ENCODE measurements around the gene WNT11.

Gene WNT11

DNA sequence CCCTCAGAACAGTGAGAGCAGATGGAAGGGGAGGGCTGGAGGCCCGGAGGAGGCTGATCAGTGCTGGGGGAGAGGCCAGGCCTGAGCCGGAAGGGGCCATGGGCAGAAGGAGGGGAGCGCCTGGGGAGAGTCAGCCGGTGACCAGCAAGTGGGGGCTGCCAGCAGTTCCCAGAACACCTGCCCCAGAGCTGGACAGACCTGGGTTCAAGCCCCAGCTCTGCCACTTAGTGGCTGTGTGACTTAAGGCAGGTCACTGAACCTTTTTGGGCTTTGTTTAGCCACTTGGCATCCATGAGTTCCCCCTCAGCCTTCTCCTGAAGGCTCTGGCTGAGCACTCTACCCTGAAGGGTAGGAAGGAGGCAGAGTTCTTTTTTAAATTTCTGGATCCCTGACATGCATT is 17.4 kb downstream of the WNT11 start:
- DNase-seq = no peak
- Histone ChIP-seq H3K9me2 (replicated peaks; ENCODE audit: insufficient read depth, low read length) (no peaks in the 10 kb centered on the region), H3F3A (ENCODE audit: insufficient read depth, low read length) (no peaks in the 10 kb centered on the region), H3K4me2 (ENCODE audit: low read depth, low read length) (no peak overlapping the region), H3K27ac (ENCODE audit: low read length) (no peak overlapping the region), H3K36me3 (replicated peaks; ENCODE audit: insufficient read depth, low read length) (no peaks in the 10 kb centered on the region), H3K79me2 (ENCODE audit: low read length) (no peaks in the 10 kb centered on the region), H3K27me3 (replicated peaks; ENCODE audit: insufficient read depth, low read length) (no peaks in the 10 kb centered on the region), H3K9ac (ENCODE audit: low read length) (no peak overlapping the region), H3K4me1 (ENCODE audit: low read length) (no peaks in the 10 kb centered on the region), H3K4me3 (ENCODE audit: low read length) (no peak overlapping the region), H3K9me3 (replicated peaks; ENCODE audit: insufficient read depth, low read length) (no peaks in the 10 kb centered on the region), H2AFZ (ENCODE audit: low read length) (no peak overlapping the region), H4K20me1 (ENCODE audit: insufficient read depth, low read length) (no peaks in the 10 kb centered on the region)
- TF ChIP-seq, protein P1, sequence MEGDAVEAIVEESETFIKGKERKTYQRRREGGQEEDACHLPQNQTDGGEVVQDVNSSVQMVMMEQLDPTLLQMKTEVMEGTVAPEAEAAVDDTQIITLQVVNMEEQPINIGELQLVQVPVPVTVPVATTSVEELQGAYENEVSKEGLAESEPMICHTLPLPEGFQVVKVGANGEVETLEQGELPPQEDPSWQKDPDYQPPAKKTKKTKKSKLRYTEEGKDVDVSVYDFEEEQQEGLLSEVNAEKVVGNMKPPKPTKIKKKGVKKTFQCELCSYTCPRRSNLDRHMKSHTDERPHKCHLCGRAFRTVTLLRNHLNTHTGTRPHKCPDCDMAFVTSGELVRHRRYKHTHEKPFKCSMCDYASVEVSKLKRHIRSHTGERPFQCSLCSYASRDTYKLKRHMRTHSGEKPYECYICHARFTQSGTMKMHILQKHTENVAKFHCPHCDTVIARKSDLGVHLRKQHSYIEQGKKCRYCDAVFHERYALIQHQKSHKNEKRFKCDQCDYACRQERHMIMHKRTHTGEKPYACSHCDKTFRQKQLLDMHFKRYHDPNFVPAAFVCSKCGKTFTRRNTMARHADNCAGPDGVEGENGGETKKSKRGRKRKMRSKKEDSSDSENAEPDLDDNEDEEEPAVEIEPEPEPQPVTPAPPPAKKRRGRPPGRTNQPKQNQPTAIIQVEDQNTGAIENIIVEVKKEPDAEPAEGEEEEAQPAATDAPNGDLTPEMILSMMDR (IDR thresholded peaks at IDR 0.05; ENCODE audit: low read length) = no peak
- TF ChIP-seq EZH2 (optimal IDR thresholded peaks at IDR 0.05; ENCODE audit: low read depth, low read length) = no peak
- no peak for TF ChIP-seq EZH2phosphoT487 (IDR thresholded peaks at IDR 0.05; ENCODE audit: low read length)

DNA sequence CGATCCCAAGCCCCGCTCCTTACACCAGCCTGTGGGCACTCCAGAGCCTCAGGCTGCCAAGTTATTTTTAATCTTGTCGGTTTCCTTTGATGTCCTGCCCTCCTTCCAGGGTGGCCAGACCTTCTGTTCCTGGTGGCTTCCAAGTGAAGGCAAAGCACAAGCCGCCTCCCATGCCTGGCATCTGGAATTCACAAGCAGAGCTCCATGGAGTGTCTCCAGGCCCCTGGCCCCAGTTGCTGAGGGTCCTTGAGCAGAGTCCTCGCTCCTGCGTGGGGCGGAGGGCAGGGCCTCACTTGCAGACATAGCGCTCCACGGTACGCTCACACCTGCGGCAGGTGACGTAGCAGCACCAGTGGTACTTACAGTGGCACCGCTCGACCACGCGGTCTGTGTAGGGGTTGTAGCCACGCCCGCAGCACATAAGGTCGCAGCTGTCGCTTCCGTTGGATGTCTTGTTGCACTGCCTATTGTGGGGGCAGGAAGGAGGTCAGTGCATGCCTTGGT is 19.5 kb downstream of the WNT11 start:
- Histone ChIP-seq H3K9ac (ENCODE audit: low read length) (no peak overlapping the region), H3K27ac (ENCODE audit: low read length) (no peak overlapping the region), H2AFZ (ENCODE audit: low read length) (no peak overlapping the region), H3K9me3 (replicated peaks; ENCODE audit: insufficient read depth, low read length) (no peaks in the 10 kb centered on the region), H3K4me1 (ENCODE audit: low read length) (no peaks in the 10 kb centered on the region), H3K27me3 (replicated peaks; ENCODE audit: insufficient read depth, low read length) (no peaks in the 10 kb centered on the region), H3F3A (ENCODE audit: insufficient read depth, low read length) (no peaks in the 10 kb centered on the region), H3K4me3 (ENCODE audit: low read length) (no peak overlapping the region), H3K36me3 (replicated peaks; ENCODE audit: insufficient read depth, low read length) (no peaks in the 10 kb centered on the region), H3K4me2 (ENCODE audit: low read depth, low read length) (no peak overlapping the region), H4K20me1 (ENCODE audit: insufficient read depth, low read length) (no peaks in the 10 kb centered on the region), H3K79me2 (ENCODE audit: low read length) (no peaks in the 10 kb centered on the region), H3K9me2 (replicated peaks; ENCODE audit: insufficient read depth, low read length) (no peaks in the 10 kb centered on the region)
- TF ChIP-seq EZH2phosphoT487 (IDR thresholded peaks at IDR 0.05; ENCODE audit: low read length) = no peak
- TF ChIP-seq EZH2 (optimal IDR thresholded peaks at IDR 0.05; ENCODE audit: low read depth, low read length) = no peak
- TF ChIP-seq, protein P1 (IDR thresholded peaks at IDR 0.05; ENCODE audit: low read length) = no peak
- DNase-seq = no peak

DNA sequence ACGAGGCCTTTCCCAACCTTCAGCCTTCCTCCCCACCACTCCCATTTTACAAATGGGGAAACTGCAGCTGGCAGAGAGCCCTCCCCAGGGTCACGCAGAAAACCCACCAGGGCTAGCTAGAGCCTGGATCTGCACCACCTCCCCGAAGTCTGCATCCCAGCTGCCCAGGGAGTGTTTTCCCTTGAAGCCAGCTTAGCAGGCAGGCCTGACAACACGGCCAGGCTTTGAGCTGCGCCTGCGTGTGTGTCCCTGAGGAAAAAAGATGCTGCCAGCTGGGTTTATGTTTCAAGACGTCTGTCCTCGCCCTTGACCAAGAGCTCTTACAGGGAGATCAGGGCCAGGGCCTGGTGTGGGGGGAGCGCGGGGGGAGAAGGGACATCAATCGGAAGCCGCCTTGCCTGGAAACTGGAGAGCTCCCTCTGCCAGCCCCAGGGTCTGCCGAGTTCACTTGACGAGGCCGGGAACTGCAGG is 20.3 kb downstream of the WNT11 start:
- TF ChIP-seq EZH2phosphoT487 (IDR thresholded peaks at IDR 0.05; ENCODE audit: low read length) (no peak), EZH2 (optimal IDR thresholded peaks at IDR 0.05; ENCODE audit: low read depth, low read length) (no peak)
- TF ChIP-seq, protein P1 (IDR thresholded peaks at IDR 0.05; ENCODE audit: low read length) = no peak

More for the DNA sequence above, 20.3 kb downstream of the WNT11 start:
- Histone ChIP-seq H3K36me3 (replicated peaks; ENCODE audit: insufficient read depth, low read length) (no peaks in the 10 kb centered on the region), H4K20me1 (ENCODE audit: insufficient read depth, low read length) (no peaks in the 10 kb centered on the region), H3K4me1 (ENCODE audit: low read length) (no peaks in the 10 kb centered on the region), H2AFZ (ENCODE audit: low read length) (no peak overlapping the region), H3K9me3 (replicated peaks; ENCODE audit: insufficient read depth, low read length) (no peaks in the 10 kb centered on the region), H3K27me3 (replicated peaks; ENCODE audit: insufficient read depth, low read length) (no peaks in the 10 kb centered on the region), H3K27ac (ENCODE audit: low read length) (no peak overlapping the region), H3F3A (ENCODE audit: insufficient read depth, low read length) (no peaks in the 10 kb centered on the region), H3K4me3 (ENCODE audit: low read length) (no peak overlapping the region), H3K9me2 (replicated peaks; ENCODE audit: insufficient read depth, low read length) (no peaks in the 10 kb centered on the region), H3K9ac (ENCODE audit: low read length) (no peak overlapping the region), H3K79me2 (ENCODE audit: low read length) (no peaks in the 10 kb centered on the region), H3K4me2 (ENCODE audit: low read depth, low read length) (no peak overlapping the region)
- no peak for DNase-seq

All from MM.1S (cell line).